Astrocyte (in vitro differentiated cells and primary cell): ENCODE results near the gene POLR2F. TPM values are rescaled to one million over a fixed set of nuclear protein-coding genes. Genes with fewer than 3 reads are reported as not detected.
A peak's percentile ranks its signal among the peaks of the same experiment; 100 is the strongest.

Source experiments
- DNase-seq: peaks from one replicate; pipeline ENCODE4 v3.0.0-alpha.2; 2010; ENCODE audit warnings: low read depth
- FAIRE-seq: peaks from 2 replicates; lab custom pipeline; 2011; peaks lifted over from hg19 to GRCh38; lab: Jason Lieb, UNC
- H2AFZ ChIP-seq: 2 replicates; pipeline ENCODE4 v1.6.0; 2012; ENCODE audit warnings: low read depth, low read length, inconsistent platforms
- H3K27ac ChIP-seq: 2 replicates; pipeline ENCODE4 v1.5.1; 2011; ENCODE audit warnings: low read depth, low read length, inconsistent platforms
- H3K27me3 ChIP-seq: 2 replicates; pipeline ENCODE4 v1.6.0; 2011; ENCODE audit warnings: low read length, inconsistent platforms; ENCODE audit not compliant: insufficient read depth
- H3K36me3 ChIP-seq: 2 replicates; pipeline ENCODE4 v1.5.1; 2011; ENCODE audit warnings: low read length, inconsistent platforms; ENCODE audit not compliant: insufficient read depth
- H3K4me1 ChIP-seq: 2 replicates; pipeline ENCODE4 v1.5.1; 2011; ENCODE audit warnings: low read length, inconsistent platforms; ENCODE audit not compliant: insufficient read depth
- H3K4me2 ChIP-seq: 2 replicates; pipeline ENCODE4 v1.6.0; 2012; ENCODE audit warnings: low read length, inconsistent platforms
- H3K4me3 ChIP-seq: 2 replicates; pipeline ENCODE4 v1.5.1; 2011; ENCODE audit warnings: low read depth, mild to moderate bottlenecking, low read length, inconsistent platforms; ENCODE audit not compliant: insufficient read depth
- H3K79me2 ChIP-seq: 2 replicates; pipeline ENCODE4 v1.6.0; 2012; ENCODE audit warnings: mild to moderate bottlenecking, low read length, inconsistent platforms; ENCODE audit not compliant: insufficient read depth
- H3K9ac ChIP-seq: 2 replicates; pipeline ENCODE4 v1.6.0; 2012; ENCODE audit warnings: mild to moderate bottlenecking, low read length, inconsistent platforms
- H3K9me3 ChIP-seq: 2 replicates; pipeline ENCODE4 v1.5.1; 2012; ENCODE audit warnings: low read depth, mild to moderate bottlenecking, low read length, inconsistent platforms; ENCODE audit not compliant: insufficient read depth
- H4K20me1 ChIP-seq: 2 replicates; pipeline ENCODE4 v1.6.0; 2012; ENCODE audit warnings: low read length, inconsistent platforms; ENCODE audit not compliant: insufficient read depth
- H3K27ac Mint-ChIP-seq: one replicate; pipeline ENCODE4 v1.8.0; 2021; ENCODE audit warnings: mild to moderate bottlenecking, mixed read lengths; ENCODE audit not compliant: unreplicated experiment
- H3K27me3 Mint-ChIP-seq: one replicate; pipeline ENCODE4 v1.8.0; 2021; ENCODE audit warnings: low read depth, mixed read lengths; ENCODE audit not compliant: unreplicated experiment
- H3K36me3 Mint-ChIP-seq: one replicate; pipeline ENCODE4 v1.8.0; 2021; ENCODE audit warnings: low read depth, mixed read lengths; ENCODE audit not compliant: unreplicated experiment
- H3K4me1 Mint-ChIP-seq: one replicate; pipeline ENCODE4 v1.8.0; 2021; ENCODE audit warnings: low read depth, mixed read lengths; ENCODE audit not compliant: unreplicated experiment
- H3K4me3 Mint-ChIP-seq: one replicate; pipeline ENCODE4 v1.8.0; 2021; ENCODE audit warnings: mild to moderate bottlenecking, moderate library complexity, mixed read lengths; ENCODE audit not compliant: unreplicated experiment
- H3K9me3 Mint-ChIP-seq: one replicate; pipeline ENCODE4 v1.8.0; 2021; ENCODE audit warnings: mild to moderate bottlenecking, mixed read lengths; ENCODE audit not compliant: unreplicated experiment
- EZH2 ChIP-seq: IDR thresholded peaks from 2 replicates; pipeline ENCODE4 v1.6.1; 2012; ENCODE audit warnings: mild to moderate bottlenecking, low read length, inconsistent platforms; ENCODE audit not compliant: insufficient read depth
- total RNA-seq: library from RNA; stranded (reverse); gene quantifications from 2 replicates; pipeline ENCODE4 v1.2.1, GENCODE V29; 2021
- TF ChIP-seq, protein P1 (sequence below): IDR thresholded peaks from 2 replicates; pipeline ENCODE4 v1.5.1; 2011; ENCODE audit warnings: low read depth, mild to moderate bottlenecking, inconsistent platforms, low read length, moderate library complexity; ENCODE audit not compliant: insufficient read depth

The POLR2F gene
- total RNA-seq, 1 donor from 2014 or later = 149 TPM

DNA sequence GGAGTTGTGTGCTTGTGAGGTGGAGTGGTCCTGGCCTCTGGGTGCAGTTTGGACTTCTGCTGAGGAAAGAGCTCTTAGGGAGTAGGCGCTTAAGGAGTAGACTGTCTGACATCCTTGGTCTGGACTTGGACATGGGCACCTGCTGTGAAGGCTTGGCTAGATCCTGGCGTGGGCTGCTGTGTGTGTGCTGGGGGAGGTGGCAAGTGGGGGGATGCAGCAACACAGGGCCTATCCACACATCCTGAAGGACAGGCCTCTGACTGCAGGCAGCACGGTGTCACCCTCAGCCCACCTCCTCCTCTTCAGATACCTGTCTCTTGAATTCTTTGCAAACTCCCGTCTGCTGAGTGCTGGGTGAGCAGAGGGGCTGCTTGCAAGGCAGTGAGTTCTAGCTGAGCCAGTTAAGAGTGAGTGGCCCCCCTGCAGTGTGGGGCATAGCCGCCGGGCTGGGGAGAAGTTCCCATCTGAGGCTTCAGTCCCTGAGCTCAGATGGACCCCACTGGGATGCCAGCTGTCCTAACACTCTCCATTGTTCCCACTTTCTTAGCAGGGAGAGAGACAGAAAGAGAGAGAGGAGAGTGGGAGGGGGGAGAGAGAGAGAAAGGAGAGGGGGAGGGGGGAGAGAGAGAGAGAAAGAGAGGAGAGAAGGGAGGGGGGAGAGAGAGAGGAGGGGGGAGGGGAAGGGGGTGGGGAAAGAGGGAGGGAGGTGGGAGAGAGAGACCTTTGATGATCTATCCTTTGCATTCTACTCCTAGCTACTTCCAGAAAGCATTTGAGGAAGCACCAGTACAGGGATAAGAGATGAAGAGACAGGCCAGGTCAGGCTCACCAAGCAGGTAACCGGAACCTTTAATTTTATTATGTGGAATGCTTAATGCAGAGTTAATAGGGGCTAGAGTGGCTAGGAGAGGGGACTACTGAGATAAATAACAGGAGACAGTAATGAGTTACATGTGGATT, 18.3 kb downstream of the POLR2F start:
- H3K36me3 ChIP-seq = peaks cover 10% of the 10 kb centered on the region
- no peaks in the 10 kb centered on the region for H3K79me2 ChIP-seq
- Mint-ChIP-seq H3K4me1 (peaks cover 20% of the 10 kb centered on the region), H3K36me3 (peaks cover 22% of the 10 kb centered on the region), H3K27ac (no peak overlapping the region), H3K4me3 (peak overlapping the region; percentile 50), H3K9me3 (no peaks in the 10 kb centered on the region), H3K27me3 (no peaks in the 10 kb centered on the region)
- H3K27ac ChIP-seq = no peak overlapping the region
- TF ChIP-seq, protein P1, sequence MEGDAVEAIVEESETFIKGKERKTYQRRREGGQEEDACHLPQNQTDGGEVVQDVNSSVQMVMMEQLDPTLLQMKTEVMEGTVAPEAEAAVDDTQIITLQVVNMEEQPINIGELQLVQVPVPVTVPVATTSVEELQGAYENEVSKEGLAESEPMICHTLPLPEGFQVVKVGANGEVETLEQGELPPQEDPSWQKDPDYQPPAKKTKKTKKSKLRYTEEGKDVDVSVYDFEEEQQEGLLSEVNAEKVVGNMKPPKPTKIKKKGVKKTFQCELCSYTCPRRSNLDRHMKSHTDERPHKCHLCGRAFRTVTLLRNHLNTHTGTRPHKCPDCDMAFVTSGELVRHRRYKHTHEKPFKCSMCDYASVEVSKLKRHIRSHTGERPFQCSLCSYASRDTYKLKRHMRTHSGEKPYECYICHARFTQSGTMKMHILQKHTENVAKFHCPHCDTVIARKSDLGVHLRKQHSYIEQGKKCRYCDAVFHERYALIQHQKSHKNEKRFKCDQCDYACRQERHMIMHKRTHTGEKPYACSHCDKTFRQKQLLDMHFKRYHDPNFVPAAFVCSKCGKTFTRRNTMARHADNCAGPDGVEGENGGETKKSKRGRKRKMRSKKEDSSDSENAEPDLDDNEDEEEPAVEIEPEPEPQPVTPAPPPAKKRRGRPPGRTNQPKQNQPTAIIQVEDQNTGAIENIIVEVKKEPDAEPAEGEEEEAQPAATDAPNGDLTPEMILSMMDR = no peak
- TF ChIP-seq EZH2 = no peak
- no peaks in the 10 kb centered on the region for H3K9me3 ChIP-seq
- peaks cover 4% of the 10 kb centered on the region for H3K4me1 ChIP-seq
- H3K9ac ChIP-seq = no peak overlapping the region
- peaks cover 13% of the 10 kb centered on the region for H4K20me1 ChIP-seq
- H2AFZ ChIP-seq = no peak overlapping the region
- FAIRE-seq (no peak), DNase-seq (no peak)
- H3K4me3 ChIP-seq = no peak overlapping the region
- H3K4me2 ChIP-seq = no peak overlapping the region
- H3K27me3 ChIP-seq = no peaks in the 10 kb centered on the region

DNA sequence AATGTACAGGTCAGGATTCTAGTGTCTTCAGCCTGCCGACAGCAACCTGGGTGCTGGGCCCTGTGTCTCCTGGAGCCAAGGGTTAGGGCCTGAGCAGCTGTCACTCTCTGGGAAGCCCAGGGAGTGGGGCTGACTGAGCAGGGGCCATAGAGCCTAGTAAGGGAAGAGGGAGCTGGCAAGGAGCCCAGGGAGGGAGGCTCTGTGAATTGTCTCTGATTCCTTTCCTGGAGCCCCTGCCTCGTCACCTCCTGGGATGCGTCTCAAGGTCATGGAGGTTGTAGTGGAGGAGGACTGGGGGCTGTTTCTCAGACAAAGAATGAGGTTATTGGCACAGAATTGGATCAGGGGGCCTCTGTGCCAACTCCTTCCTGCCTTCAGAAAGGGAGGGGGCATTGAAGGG, 19.0 kb downstream of the POLR2F start:
- Histone ChIP-seq H3K4me1 (no peaks in the 10 kb centered on the region), H3K27ac (no peak overlapping the region), H2AFZ (no peak overlapping the region), H3K4me3 (no peak overlapping the region), H3K4me2 (no peak overlapping the region), H4K20me1 (peaks cover 6% of the 10 kb centered on the region), H3K36me3 (peaks cover 8% of the 10 kb centered on the region), H3K27me3 (no peaks in the 10 kb centered on the region), H3K79me2 (no peaks in the 10 kb centered on the region), H3K9me3 (no peaks in the 10 kb centered on the region), H3K9ac (no peak overlapping the region)
- no peak overlapping the region for H3K27ac Mint-ChIP-seq
- H3K4me1 Mint-ChIP-seq = peaks cover 13% of the 10 kb centered on the region
- no peaks in the 10 kb centered on the region for H3K9me3 Mint-ChIP-seq
- H3K4me3 Mint-ChIP-seq = no peak overlapping the region
- FAIRE-seq = no peak
- no peaks in the 10 kb centered on the region for H3K27me3 Mint-ChIP-seq
- TF ChIP-seq, protein P1 = no peak
- no peak for TF ChIP-seq EZH2
- peaks cover 17% of the 10 kb centered on the region for H3K36me3 Mint-ChIP-seq
- no peak for DNase-seq
